LHCN-M2 (cell line): ENCODE results near the gene NR2E3. TPM values are rescaled to one million over a fixed set of nuclear protein-coding genes. Genes with fewer than 3 reads are reported as not detected.

ENCODE experiments used
- DNase-seq: peaks from one replicate; pipeline ENCODE4 v3.0.0-alpha.2; 2012; ENCODE audit warnings: low read depth
- polyA plus RNA-seq: library from polyadenylated mRNA; unstranded; fragments of >200 nt; gene quantifications from one replicate; pipeline ENCODE4 v1.2.1, GENCODE V29; 2012; ENCODE audit warnings: missing spikeins
- total RNA-seq: library from RNA; depleted of rRNA; stranded (reverse); fragments of >200 nt; gene quantifications from 2 replicates; pipeline ENCODE4 v1.2.3, GENCODE V29; 2014; rRNA removed

NR2E3 gene
- total RNA-seq, result 0.06 TPM in 1 of 2 replicates, not detected in the other
- not detected for polyA plus RNA-seq

DNA sequence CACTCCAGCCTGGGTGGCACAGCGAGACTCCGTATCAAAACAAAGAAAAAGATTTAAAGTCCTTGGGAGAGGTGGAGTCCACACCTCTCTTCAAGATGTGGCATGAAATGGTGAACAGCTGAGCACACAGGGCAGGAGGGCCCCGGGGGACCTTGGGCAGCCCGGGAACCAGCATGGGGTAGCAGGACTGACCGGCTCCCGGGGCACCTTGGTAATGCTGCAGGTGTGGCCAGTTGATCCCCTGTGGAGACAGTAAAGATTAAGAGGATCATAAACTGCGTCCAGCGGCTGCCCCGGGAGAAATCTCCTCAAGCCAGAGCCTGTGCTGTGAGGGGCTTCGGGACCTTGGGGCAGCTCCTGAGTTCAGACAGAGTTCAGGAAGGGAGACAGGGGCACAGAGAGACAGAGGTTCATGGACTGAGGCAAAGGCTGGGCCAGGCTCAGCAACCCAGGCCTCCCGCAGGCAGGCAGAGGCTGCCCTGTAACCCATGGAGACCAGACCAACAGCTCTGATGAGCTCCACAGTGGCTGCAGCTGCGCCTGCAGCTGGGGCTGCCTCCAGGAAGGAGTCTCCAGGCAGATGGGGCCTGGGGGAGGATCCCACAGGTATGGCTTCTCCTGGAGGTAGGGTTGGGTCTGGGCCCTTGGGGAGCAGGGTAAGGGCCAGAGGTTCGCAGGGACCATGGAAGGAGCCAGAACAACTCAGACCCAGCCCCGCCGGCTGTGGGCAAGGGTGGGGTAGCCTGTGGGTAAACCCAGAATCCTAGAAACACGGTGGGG is at the start of gene NR2E3:
NR2E3 (plus strand) TSS at position 299 of the 780 bp plus-strand sequence; CDS start at position 489, 190 bp downstream.
- DNase-seq, result no peak

- DNase-seq, result no peak
Measured at GRCh38 chr15:71760852-71761251, 49.5 kb upstream of the NR2E3 start.

GRCh38 chr15:71761649-71762048 is 48.7 kb upstream of the NR2E3 start:
- peak; percentile 85 for DNase-seq

GRCh38 chr15:71768184-71768583 is 42.2 kb upstream of the NR2E3 start:
- DNase-seq, result no peak

DNA sequence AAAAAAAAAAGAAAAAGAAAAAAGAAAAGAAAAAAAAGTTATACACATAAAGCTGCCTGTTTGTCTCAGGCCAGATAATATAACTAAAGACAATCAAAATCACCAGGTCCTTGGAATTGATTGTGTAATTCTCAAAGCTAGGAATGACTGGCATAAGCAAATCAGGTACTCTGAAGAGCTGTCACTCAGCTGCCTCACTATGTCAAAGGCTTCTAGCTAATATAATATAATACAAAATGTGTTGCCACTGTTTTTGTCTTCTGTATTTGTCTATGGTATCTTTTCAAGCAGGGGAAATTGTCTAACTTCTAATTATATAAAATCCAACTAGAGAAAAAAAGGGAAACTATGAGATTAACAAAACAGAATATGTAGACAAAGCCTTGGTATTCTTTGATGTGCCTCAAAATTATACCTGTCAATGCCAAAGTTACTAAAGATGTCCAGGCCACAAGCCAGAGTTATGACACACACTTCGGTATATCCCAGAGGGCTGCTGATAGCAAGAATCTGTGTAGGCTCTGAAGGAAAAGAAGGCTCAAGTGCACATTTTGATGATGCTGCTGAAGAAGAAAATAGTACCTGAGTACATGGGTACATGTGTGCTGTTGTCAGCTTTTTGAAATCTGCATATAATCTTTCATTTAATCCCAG is 37.0 kb upstream of the NR2E3 start:
- DNase-seq, result no peak

DNA sequence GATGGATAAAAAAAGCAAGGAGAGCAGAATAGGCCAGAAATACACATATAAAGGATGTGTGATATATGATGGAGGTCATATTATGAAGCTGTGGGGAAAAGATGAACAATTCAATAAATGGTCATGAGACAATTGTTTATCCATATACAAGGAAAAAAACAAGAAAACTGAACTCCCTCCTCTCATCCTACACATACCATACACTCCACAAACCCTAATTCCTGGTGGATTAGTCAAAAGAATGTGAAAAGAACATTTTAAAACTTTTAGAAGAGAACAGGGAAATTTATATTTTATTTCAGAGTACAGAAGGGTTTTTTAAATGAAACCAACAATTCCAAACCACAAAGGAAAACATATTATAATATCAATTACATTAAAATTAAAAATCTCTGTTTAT is 34.5 kb upstream of the NR2E3 start:
- no peak for DNase-seq

DNA sequence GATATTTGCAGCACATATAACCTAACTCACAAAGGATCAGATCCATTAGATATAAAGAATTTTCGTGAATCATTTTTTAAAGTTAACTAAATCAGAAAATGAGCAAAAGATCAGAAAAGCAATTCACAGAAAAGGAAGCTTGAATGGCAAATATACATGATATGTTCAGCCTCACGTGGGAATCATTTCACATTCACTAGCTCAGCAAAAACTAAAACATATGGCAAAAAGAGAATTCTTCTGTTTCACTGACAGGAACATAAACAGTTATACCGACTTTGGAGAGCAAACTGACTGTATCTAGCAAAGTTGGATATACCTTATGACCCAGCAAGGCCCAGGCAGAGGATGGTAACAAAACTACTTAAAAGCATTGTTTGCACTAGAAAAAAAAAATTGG is 34.0 kb upstream of the NR2E3 start:
- no peak for DNase-seq

GRCh38 chr15:71777216-71777943 is 33.0 kb upstream of the NR2E3 start:
- no peak for DNase-seq

DNA sequence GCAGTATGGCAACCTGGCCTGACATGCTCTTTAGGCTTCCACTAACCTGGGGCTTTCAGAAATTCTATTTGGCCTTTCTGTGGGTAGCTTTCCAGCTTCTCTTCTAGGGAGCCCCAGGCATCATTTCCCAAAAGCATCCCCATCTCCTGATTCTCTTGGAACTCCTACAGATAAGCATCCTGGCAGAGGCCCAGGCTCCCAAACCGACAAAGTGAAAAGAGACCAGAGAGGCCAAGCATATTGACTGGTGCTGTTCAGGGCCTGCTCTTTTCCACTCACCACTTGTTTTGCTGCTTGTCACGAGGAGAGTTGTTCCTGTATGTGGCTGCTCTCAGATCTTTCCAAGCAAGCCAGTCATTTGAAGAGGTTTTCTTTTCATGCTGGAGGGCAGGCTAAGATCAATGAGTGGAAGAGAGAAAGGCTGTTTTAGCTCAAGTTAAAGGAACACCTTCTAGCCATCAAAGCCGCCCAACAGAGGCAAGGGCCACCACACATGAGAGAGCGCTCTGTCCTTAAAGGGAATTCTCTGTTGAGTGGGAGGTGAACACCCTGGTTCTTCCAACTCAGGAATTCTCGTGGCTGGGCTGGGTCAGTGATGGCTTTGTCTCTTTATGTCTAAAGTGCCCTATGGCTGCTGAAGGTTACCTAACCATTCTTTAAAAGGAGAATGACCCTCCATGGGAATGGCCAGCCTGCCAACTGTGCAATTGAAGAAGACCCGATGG is 31.1 kb upstream of the NR2E3 start:
- DNase-seq, result no peak

DNA sequence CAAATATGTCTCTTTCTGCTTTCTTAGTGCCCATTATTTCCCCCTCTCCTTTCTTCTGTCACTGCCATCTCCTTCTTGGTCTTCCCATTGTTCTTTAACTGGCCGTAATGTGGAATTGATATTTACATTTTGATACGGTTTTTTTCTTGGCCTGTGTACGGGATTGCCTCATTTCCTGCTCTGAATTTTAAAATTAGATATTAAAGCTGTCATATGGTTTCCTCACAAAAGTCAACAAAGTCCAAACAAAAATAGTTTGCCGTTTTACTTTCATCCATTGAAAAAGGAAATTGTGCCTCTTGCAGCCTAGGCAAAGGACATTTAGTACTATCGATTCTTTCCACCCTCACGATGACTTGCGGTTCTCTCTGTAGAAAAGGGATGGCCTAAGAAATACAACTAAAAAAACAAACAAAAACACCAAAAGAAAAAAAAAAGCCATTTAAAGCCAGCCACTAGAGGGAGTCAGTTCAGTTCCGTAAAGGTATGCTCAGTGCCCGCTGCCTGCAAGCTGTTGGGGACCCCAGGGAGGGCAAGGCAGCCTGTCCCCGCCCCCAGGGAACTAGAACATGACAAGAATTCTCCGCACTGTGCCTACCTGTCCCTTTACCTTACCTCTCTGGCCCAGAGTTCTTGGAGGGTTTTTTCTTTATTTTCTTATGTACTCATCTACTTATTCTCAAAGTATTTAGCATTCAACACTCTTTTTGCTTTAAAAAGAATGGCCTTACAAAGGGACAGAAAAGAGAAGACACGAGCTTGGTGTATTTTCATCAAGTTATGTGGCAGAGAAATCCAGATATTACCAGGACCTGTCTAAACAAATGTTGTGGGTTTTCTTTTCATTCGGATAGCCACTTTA is 30.0 kb upstream of the NR2E3 start:
- peak; percentile 80 for DNase-seq

GRCh38 chr15:71781179-71781964 is 29.0 kb upstream of the NR2E3 start:
- peak; percentile 72 for DNase-seq

GRCh38 chr15:71781965-71782265 is 28.4 kb upstream of the NR2E3 start:
- no peak for DNase-seq

- DNase-seq, result no peak
Measured at GRCh38 chr15:71782422-71783165, 27.8 kb upstream of the NR2E3 start.

GRCh38 chr15:71784719-71785118 is 25.6 kb upstream of the NR2E3 start:
- DNase-seq, result no peak

DNA sequence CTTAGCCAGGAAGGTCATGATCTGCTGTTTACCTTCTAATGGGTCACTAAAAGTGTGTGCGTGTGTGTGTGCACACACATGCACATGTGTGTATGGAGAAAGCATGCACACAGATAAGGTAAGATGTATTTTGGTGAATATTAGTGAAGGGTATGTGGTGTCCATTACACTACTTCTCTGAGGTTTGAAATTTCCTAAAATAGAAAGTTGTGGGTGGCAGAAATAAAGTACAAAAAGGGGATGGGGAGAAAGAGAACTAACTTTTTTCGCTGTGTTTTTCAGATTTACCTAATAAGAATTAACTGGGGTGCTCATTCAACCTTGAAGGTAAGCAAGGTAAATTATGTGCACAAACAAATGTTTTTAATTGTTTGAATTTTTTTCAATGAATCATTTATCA is 24.4 kb upstream of the NR2E3 start:
- DNase-seq, result no peak

GRCh38 chr15:71786673-71787072 is 23.7 kb upstream of the NR2E3 start:
- DNase-seq, result no peak

- no peak for DNase-seq
Measured at GRCh38 chr15:71788646-71789579, 21.4 kb upstream of the NR2E3 start.

DNA sequence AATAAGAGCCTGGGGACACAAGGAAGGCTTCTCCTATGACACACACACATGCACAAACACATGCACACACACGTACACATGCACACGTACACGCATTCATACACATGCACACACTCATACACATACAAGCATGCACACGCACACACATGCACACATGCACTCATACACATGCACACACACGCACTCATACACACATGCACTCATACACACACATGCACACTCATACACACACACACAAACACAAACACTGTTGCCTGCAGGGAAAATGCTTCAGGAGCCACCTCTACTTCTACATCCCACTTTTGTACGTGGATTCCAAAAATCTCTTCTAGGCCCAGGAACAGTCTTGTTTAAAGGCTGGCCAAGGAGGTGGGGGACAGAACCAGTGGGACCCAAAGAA is 20.7 kb upstream of the NR2E3 start:
- DNase-seq, result no peak
